B cell (primary cell): ENCODE results near the gene FGFR2. TPM values are rescaled to one million over a fixed set of nuclear protein-coding genes. Genes with fewer than 3 reads are reported as not detected.

ENCODE experiments used
- ATAC-seq: fragments of 200-7000 bp; cut with Tn5 transposase; one replicate; pipeline ENCODE4 v1.10.0; 2021; ENCODE audit warnings: low read depth, mild to moderate bottlenecking, moderate number of reproducible peaks, moderate library complexity
- CTCF ChIA-PET: fragments of 350-600 bp; sonication (Branson Sonifier 250); formaldehyde crosslinking; loops from one replicate; lab custom pipeline; 2021; ENCODE audit warnings: antibody characterized with exemption, inconsistent platforms; lab: Charles Lee
- POLR2A ChIA-PET: fragments of 350-600 bp; sonication (Branson Sonifier 250); formaldehyde crosslinking; loops from one replicate; lab custom pipeline; 2021; ENCODE audit warnings: antibody characterized with exemption; lab: Charles Lee
- DNase-seq: peaks from one replicate; pipeline ENCODE4 v3.0.0; 2013
- H2AFZ ChIP-seq: 2 replicates; pipeline ENCODE4 v1.6.1; 2012; ENCODE audit warnings: mild to moderate bottlenecking, low read depth, low read length; ENCODE audit not compliant: insufficient read depth, poor library complexity, severe bottlenecking
- H3K27ac ChIP-seq, 2 donors: 1 replicate in 1 of 2; 2 replicates in 1 of 2; pipeline ENCODE4 v1.5.1; 2012 to 2013; ENCODE audit warnings: low read length in 2 of 2, mild to moderate bottlenecking in 2 of 2, moderate library complexity in 1 of 2
- H3K27me3 ChIP-seq, 4 experiments: fragments of 200-600 bp in 1 of 4; sonication (generic) in 1 of 4; replicated peaks in 1 of 4; 1 replicate in 2 of 4; 2 replicates in 2 of 4; pipeline versions ENCODE4 v1.6.1 to v1.7.0; 2013 to 2016; ENCODE audit warnings: low read length in 3 of 4, mild to moderate bottlenecking in 2 of 4, mixed read lengths in 1 of 4, moderate library complexity in 1 of 4; ENCODE audit not compliant: insufficient read depth in 4 of 4, control insufficient read depth in 3 of 4; ENCODE audit errors: control extremely low read depth in 1 of 4
- H3K36me3 ChIP-seq, 2 experiments: replicated peaks in 1 of 2; 1 replicate in 1 of 2; 2 replicates in 1 of 2; pipeline versions ENCODE4 v1.6.1 to v1.7.1; 2013; ENCODE audit warnings: low read length in 1 of 2; ENCODE audit not compliant: insufficient read depth in 2 of 2, control insufficient read depth in 1 of 2; ENCODE audit errors: control extremely low read depth in 1 of 2, extremely low read depth in 1 of 2
- H3K4me1 ChIP-seq, 2 donors: fragments of 200-600 bp in 1 of 2; sonication (generic) in 1 of 2; 1 replicate in 1 of 2; 2 replicates in 1 of 2; pipeline versions ENCODE4 v1.5.1 to v1.6.1; 2013 to 2017; ENCODE audit warnings: low read length in 2 of 2; ENCODE audit not compliant: control insufficient read depth in 2 of 2, insufficient read depth in 2 of 2
- H3K4me2 ChIP-seq: replicated peaks from 2 replicates; pipeline ENCODE3; 2012; ENCODE audit warnings: mild to moderate bottlenecking, low read depth, low read length; ENCODE audit not compliant: poor library complexity, severe bottlenecking
- H3K4me3 ChIP-seq, 5 experiments: fragments of 200-600 bp in 1 of 5; sonication (generic) in 1 of 5; 1 replicate in 3 of 5; 2 replicates in 2 of 5; pipeline versions ENCODE4 v1.5.1 to v1.7.0; 2011 to 2016; ENCODE audit warnings: low read length in 4 of 5, mild to moderate bottlenecking in 4 of 5, low read depth in 2 of 5, control low read depth in 1 of 5, moderate library complexity in 1 of 5; ENCODE audit not compliant: insufficient read depth in 1 of 5; ENCODE audit errors: control extremely low read depth in 1 of 5, extremely low read depth in 1 of 5
- H3K79me2 ChIP-seq: fragments of 200-600 bp; sonication (generic); one replicate; pipeline ENCODE4 v1.6.0; 2016; ENCODE audit warnings: low read length; ENCODE audit not compliant: control insufficient read depth, insufficient read depth
- H3K9ac ChIP-seq: fragments of 200-600 bp; sonication (generic); 2 replicates; pipeline ENCODE4 v1.6.1; 2017; ENCODE audit warnings: mild to moderate bottlenecking, low read length, moderate library complexity
- H3K9me3 ChIP-seq, 3 donors: one replicate each; pipeline versions ENCODE4 v1.6.1 to v1.7.1; 2013; ENCODE audit warnings: low read length in 2 of 3; ENCODE audit not compliant: control insufficient read depth in 2 of 3, insufficient read depth in 1 of 3; ENCODE audit errors: control extremely low read depth in 1 of 3
- H4K20me1 ChIP-seq: 2 replicates; pipeline ENCODE4 v1.6.0; 2012; ENCODE audit warnings: mild to moderate bottlenecking, low read length; ENCODE audit not compliant: insufficient read depth, control insufficient read depth, poor library complexity, severe bottlenecking
- H3K27ac Mint-ChIP-seq: one replicate; pipeline ENCODE4 v1.8.0; 2021; ENCODE audit warnings: mixed read lengths
- H3K27me3 Mint-ChIP-seq: one replicate; pipeline ENCODE4 v1.8.0; 2021; ENCODE audit warnings: mixed read lengths
- H3K4me1 Mint-ChIP-seq: one replicate; pipeline ENCODE4 v1.8.0; 2021; ENCODE audit warnings: mixed read lengths
- H3K4me3 Mint-ChIP-seq: one replicate; pipeline ENCODE4 v1.8.0; 2021; ENCODE audit warnings: mixed read lengths
- H3K9me3 Mint-ChIP-seq: one replicate; pipeline ENCODE4 v1.8.0; 2022; ENCODE audit warnings: mixed read lengths; ENCODE audit not compliant: insufficient read depth
- EZH2 ChIP-seq: IDR thresholded peaks from 2 replicates; pipeline ENCODE4 v1.6.1; 2012; ENCODE audit warnings: borderline replicate concordance, low read depth, mild to moderate bottlenecking, moderate library complexity, low read length; ENCODE audit not compliant: insufficient read depth, poor library complexity, severe bottlenecking
- WGBS: methylation state at CpG from one replicate; pipeline ENCODE4 v1.1.5; 2013; ENCODE audit warnings: missing lambda C conversion rate; ENCODE audit not compliant: insufficient coverage; 5-methylcytosine and 5-hydroxymethylcytosine counted together
- intact Hi-C: fragments of 100-400 bp; cut with micrococcal nuclease; formaldehyde crosslinking; loops from one replicate; pipeline ENCODE4 v1.10.0; 2022
- polyA plus RNA-seq: library from polyadenylated mRNA; depleted of rRNA; stranded (reverse); fragments of >200 nt; gene quantifications from 2 replicates; pipeline ENCODE4 v1.2.3, GENCODE V29; 2012
- total RNA-seq, 2 donors: library from RNA; stranded (reverse); fragments of 120-200 nt in 1 of 2; gene quantifications; 1 replicate in 1 of 2; 2 replicates in 1 of 2; pipeline versions ENCODE4 v1.2.3 to v1.2.4, GENCODE V29; 2013 to 2022
- TF ChIP-seq, protein P1 (sequence below): fragments of 200-600 bp; IDR thresholded peaks from one replicate; pipeline ENCODE4 v1.8.0; 2022; ENCODE audit warnings: antibody characterized with exemption, mild to moderate bottlenecking

The FGFR2 gene
- total and polyA plus RNA-seq, 2 donors (not counting 1 experiment from before 2014, with no cell fraction given): not detected

GRCh38 chr10:121495719-121496118 lies 102.5 kb downstream of the FGFR2 start:
- intact Hi-C loops: no loop called here
- CTCF ChIA-PET: no interaction called here
- H3K4me2 ChIP-seq: no peak overlapping the region
- H3K4me3 Mint-ChIP-seq: no peak overlapping the region
- no peaks in the 10 kb centered on the region for H3K9me3 Mint-ChIP-seq
- no peak overlapping the region for H2AFZ ChIP-seq
- no peaks in the 10 kb centered on the region for H3K4me1 Mint-ChIP-seq
- H3K4me3 ChIP-seq: no peak overlapping the region
- no peak for ATAC-seq
- H3K27me3 ChIP-seq: no peaks in the 10 kb centered on the region
- H3K4me1 ChIP-seq: no peaks in the 10 kb centered on the region
- no peaks in the 10 kb centered on the region for H3K36me3 ChIP-seq
- no peak overlapping the region for H3K9ac ChIP-seq
- H3K9me3 ChIP-seq: peaks cover 0 to 4% (median 0%) of the 10 kb centered on the region in 3 donors
- no peaks in the 10 kb centered on the region for H4K20me1 ChIP-seq
- TF ChIP-seq EZH2: no peak
- peaks cover 3% of the 10 kb centered on the region for H3K27me3 Mint-ChIP-seq
- 98% methylated on average over 7 of the region's 9 CpGs for WGBS
- no peaks in the 10 kb centered on the region for H3K79me2 ChIP-seq
- no peak overlapping the region for H3K27ac ChIP-seq
- POLR2A ChIA-PET: no interaction called here
- no peak for DNase-seq
- H3K27ac Mint-ChIP-seq: no peak overlapping the region

GRCh38 chr10:121494296-121494695 lies 103.9 kb downstream of the FGFR2 start:
- no CpG with 5 or more reads among the region's 2 CpGs for WGBS
- POLR2A ChIA-PET: no interaction called here
- Histone ChIP-seq H3K27me3 (no peaks in the 10 kb centered on the region), H2AFZ (no peak overlapping the region), H3K4me3 (no peak overlapping the region), H3K9me3 (peaks cover 0 to 4% (median 0%) of the 10 kb centered on the region in 3 donors), H3K9ac (no peak overlapping the region), H3K79me2 (no peaks in the 10 kb centered on the region), H4K20me1 (no peaks in the 10 kb centered on the region), H3K36me3 (no peaks in the 10 kb centered on the region), H3K27ac (no peak overlapping the region), H3K4me2 (no peak overlapping the region), H3K4me1 (no peaks in the 10 kb centered on the region)
- no peaks in the 10 kb centered on the region for H3K9me3 Mint-ChIP-seq
- TF ChIP-seq, protein P1, sequence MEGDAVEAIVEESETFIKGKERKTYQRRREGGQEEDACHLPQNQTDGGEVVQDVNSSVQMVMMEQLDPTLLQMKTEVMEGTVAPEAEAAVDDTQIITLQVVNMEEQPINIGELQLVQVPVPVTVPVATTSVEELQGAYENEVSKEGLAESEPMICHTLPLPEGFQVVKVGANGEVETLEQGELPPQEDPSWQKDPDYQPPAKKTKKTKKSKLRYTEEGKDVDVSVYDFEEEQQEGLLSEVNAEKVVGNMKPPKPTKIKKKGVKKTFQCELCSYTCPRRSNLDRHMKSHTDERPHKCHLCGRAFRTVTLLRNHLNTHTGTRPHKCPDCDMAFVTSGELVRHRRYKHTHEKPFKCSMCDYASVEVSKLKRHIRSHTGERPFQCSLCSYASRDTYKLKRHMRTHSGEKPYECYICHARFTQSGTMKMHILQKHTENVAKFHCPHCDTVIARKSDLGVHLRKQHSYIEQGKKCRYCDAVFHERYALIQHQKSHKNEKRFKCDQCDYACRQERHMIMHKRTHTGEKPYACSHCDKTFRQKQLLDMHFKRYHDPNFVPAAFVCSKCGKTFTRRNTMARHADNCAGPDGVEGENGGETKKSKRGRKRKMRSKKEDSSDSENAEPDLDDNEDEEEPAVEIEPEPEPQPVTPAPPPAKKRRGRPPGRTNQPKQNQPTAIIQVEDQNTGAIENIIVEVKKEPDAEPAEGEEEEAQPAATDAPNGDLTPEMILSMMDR: no peak
- no peak for TF ChIP-seq EZH2
- H3K4me1 Mint-ChIP-seq: no peaks in the 10 kb centered on the region
- DNase-seq (no peak), ATAC-seq (no peak)
- intact Hi-C loops: no loop called here
- H3K27me3 Mint-ChIP-seq: peaks cover 3% of the 10 kb centered on the region
- H3K27ac Mint-ChIP-seq: no peak overlapping the region
- CTCF ChIA-PET: no interaction called here
- no peak overlapping the region for H3K4me3 Mint-ChIP-seq
